B cell (primary cell): ENCODE measurements around the gene FLT3LG. TPM values are rescaled to one million over a fixed set of nuclear protein-coding genes. Genes with fewer than 3 reads are reported as not detected.

ENCODE experiments used
- ATAC-seq: fragments of 200-7000 bp; cut with Tn5 transposase; one replicate; pipeline ENCODE4 v1.10.0; 2021; ENCODE audit warnings: low read depth, mild to moderate bottlenecking, moderate number of reproducible peaks, moderate library complexity
- CTCF ChIA-PET: fragments of 350-600 bp; sonication (Branson Sonifier 250); formaldehyde crosslinking; loops from one replicate; lab custom pipeline; 2021; ENCODE audit warnings: antibody characterized with exemption, inconsistent platforms; lab: Charles Lee
- POLR2A ChIA-PET: fragments of 350-600 bp; sonication (Branson Sonifier 250); formaldehyde crosslinking; loops from one replicate; lab custom pipeline; 2021; ENCODE audit warnings: antibody characterized with exemption; lab: Charles Lee
- DNase-seq: peaks from one replicate; pipeline ENCODE4 v3.0.0; 2013
- H2AFZ ChIP-seq: 2 replicates; pipeline ENCODE4 v1.6.1; 2012; ENCODE audit warnings: mild to moderate bottlenecking, low read depth, low read length; ENCODE audit not compliant: insufficient read depth, poor library complexity, severe bottlenecking
- H3K27ac ChIP-seq, 2 donors: 1 replicate in 1 of 2; 2 replicates in 1 of 2; pipeline ENCODE4 v1.5.1; 2012 to 2013; ENCODE audit warnings: low read length in 2 of 2, mild to moderate bottlenecking in 2 of 2, moderate library complexity in 1 of 2
- H3K27me3 ChIP-seq, 4 experiments: fragments of 200-600 bp in 1 of 4; sonication (generic) in 1 of 4; replicated peaks in 1 of 4; 1 replicate in 2 of 4; 2 replicates in 2 of 4; pipeline versions ENCODE4 v1.6.1 to v1.7.0; 2013 to 2016; ENCODE audit warnings: low read length in 3 of 4, mild to moderate bottlenecking in 2 of 4, mixed read lengths in 1 of 4, moderate library complexity in 1 of 4; ENCODE audit not compliant: insufficient read depth in 4 of 4, control insufficient read depth in 3 of 4; ENCODE audit errors: control extremely low read depth in 1 of 4
- H3K36me3 ChIP-seq, 2 experiments: replicated peaks in 1 of 2; 1 replicate in 1 of 2; 2 replicates in 1 of 2; pipeline versions ENCODE4 v1.6.1 to v1.7.1; 2013; ENCODE audit warnings: low read length in 1 of 2; ENCODE audit not compliant: insufficient read depth in 2 of 2, control insufficient read depth in 1 of 2; ENCODE audit errors: control extremely low read depth in 1 of 2, extremely low read depth in 1 of 2
- H3K4me1 ChIP-seq, 2 donors: fragments of 200-600 bp in 1 of 2; sonication (generic) in 1 of 2; 1 replicate in 1 of 2; 2 replicates in 1 of 2; pipeline versions ENCODE4 v1.5.1 to v1.6.1; 2013 to 2017; ENCODE audit warnings: low read length in 2 of 2; ENCODE audit not compliant: control insufficient read depth in 2 of 2, insufficient read depth in 2 of 2
- H3K4me2 ChIP-seq: replicated peaks from 2 replicates; pipeline ENCODE3; 2012; ENCODE audit warnings: mild to moderate bottlenecking, low read depth, low read length; ENCODE audit not compliant: poor library complexity, severe bottlenecking
- H3K4me3 ChIP-seq, 5 experiments: fragments of 200-600 bp in 1 of 5; sonication (generic) in 1 of 5; 1 replicate in 3 of 5; 2 replicates in 2 of 5; pipeline versions ENCODE4 v1.5.1 to v1.7.0; 2011 to 2016; ENCODE audit warnings: low read length in 4 of 5, mild to moderate bottlenecking in 4 of 5, low read depth in 2 of 5, control low read depth in 1 of 5, moderate library complexity in 1 of 5; ENCODE audit not compliant: insufficient read depth in 1 of 5; ENCODE audit errors: control extremely low read depth in 1 of 5, extremely low read depth in 1 of 5
- H3K79me2 ChIP-seq: fragments of 200-600 bp; sonication (generic); one replicate; pipeline ENCODE4 v1.6.0; 2016; ENCODE audit warnings: low read length; ENCODE audit not compliant: control insufficient read depth, insufficient read depth
- H3K9ac ChIP-seq: fragments of 200-600 bp; sonication (generic); 2 replicates; pipeline ENCODE4 v1.6.1; 2017; ENCODE audit warnings: mild to moderate bottlenecking, low read length, moderate library complexity
- H3K9me3 ChIP-seq, 3 donors: one replicate each; pipeline versions ENCODE4 v1.6.1 to v1.7.1; 2013; ENCODE audit warnings: low read length in 2 of 3; ENCODE audit not compliant: control insufficient read depth in 2 of 3, insufficient read depth in 1 of 3; ENCODE audit errors: control extremely low read depth in 1 of 3
- H4K20me1 ChIP-seq: 2 replicates; pipeline ENCODE4 v1.6.0; 2012; ENCODE audit warnings: mild to moderate bottlenecking, low read length; ENCODE audit not compliant: insufficient read depth, control insufficient read depth, poor library complexity, severe bottlenecking
- H3K27ac Mint-ChIP-seq: one replicate; pipeline ENCODE4 v1.8.0; 2021; ENCODE audit warnings: mixed read lengths
- H3K27me3 Mint-ChIP-seq: one replicate; pipeline ENCODE4 v1.8.0; 2021; ENCODE audit warnings: mixed read lengths
- H3K4me1 Mint-ChIP-seq: one replicate; pipeline ENCODE4 v1.8.0; 2021; ENCODE audit warnings: mixed read lengths
- H3K4me3 Mint-ChIP-seq: one replicate; pipeline ENCODE4 v1.8.0; 2021; ENCODE audit warnings: mixed read lengths
- H3K9me3 Mint-ChIP-seq: one replicate; pipeline ENCODE4 v1.8.0; 2022; ENCODE audit warnings: mixed read lengths; ENCODE audit not compliant: insufficient read depth
- CTCF ChIP-seq: fragments of 200-600 bp; IDR thresholded peaks from one replicate; pipeline ENCODE4 v1.8.0; 2022; ENCODE audit warnings: antibody characterized with exemption, mild to moderate bottlenecking
- EZH2 ChIP-seq: IDR thresholded peaks from 2 replicates; pipeline ENCODE4 v1.6.1; 2012; ENCODE audit warnings: borderline replicate concordance, low read depth, mild to moderate bottlenecking, moderate library complexity, low read length; ENCODE audit not compliant: insufficient read depth, poor library complexity, severe bottlenecking
- WGBS: methylation state at CpG from one replicate; pipeline ENCODE4 v1.1.5; 2013; ENCODE audit warnings: missing lambda C conversion rate; ENCODE audit not compliant: insufficient coverage; 5-methylcytosine and 5-hydroxymethylcytosine counted together
- intact Hi-C: fragments of 100-400 bp; cut with micrococcal nuclease; formaldehyde crosslinking; loops from one replicate; pipeline ENCODE4 v1.10.0; 2022
- polyA plus RNA-seq: library from polyadenylated mRNA; depleted of rRNA; stranded (reverse); fragments of >200 nt; gene quantifications from 2 replicates; pipeline ENCODE4 v1.2.3, GENCODE V29; 2012
- total RNA-seq, 2 donors: library from RNA; stranded (reverse); fragments of 120-200 nt in 1 of 2; gene quantifications; 1 replicate in 1 of 2; 2 replicates in 1 of 2; pipeline versions ENCODE4 v1.2.3 to v1.2.4, GENCODE V29; 2013 to 2022

The FLT3LG gene
- total and polyA plus RNA-seq, 2 donors (not counting 1 experiment from before 2014, with no cell fraction given) = 31.0 to 49.8 TPM

- Histone ChIP-seq H3K4me2 (peak overlapping the region; percentile 93), H3K27ac (peak overlapping the region; percentile 91 to 97), H3K27me3 (no peaks in the 10 kb centered on the region), H4K20me1 (peaks cover 45% of the 10 kb centered on the region), H3K4me3 (peak overlapping the region in 4 of 5 experiments; percentile 92 to 100 (median 98)), H3K4me1 (peaks cover 17 to 39% of the 10 kb centered on the region in 2 donors), H3K9ac (peak overlapping the region; percentile 100), H2AFZ (no peak overlapping the region), H3K9me3 (peaks cover 0 to 5% (median 0%) of the 10 kb centered on the region in 3 donors), H3K79me2 (peaks cover 40% of the 10 kb centered on the region), H3K36me3 (peaks cover 10 to 44% of the 10 kb centered on the region in 2 experiments)
- peak overlapping the region; percentile 97 for H3K27ac Mint-ChIP-seq
- peaks cover 49% of the 10 kb centered on the region for H3K4me1 Mint-ChIP-seq
- ChIA-PET POLR2A (interaction anchor here (0.6 to 1.9 kb wide), 5 partner anchors 10 to 221 kb away, joined by 3 to 7 read pairs (median 4); partner anchors contain the start of gene SCAF1), CTCF (interaction anchor here (0.6 to 1.3 kb wide), 2 partner anchors 11 to 18 kb away, joined by 3 to 5 read pairs; no protein-coding TSS in a partner anchor)
- peak; percentile 57 for DNase-seq
- ATAC-seq = no peak
- H3K27me3 Mint-ChIP-seq = no peaks in the 10 kb centered on the region
- H3K4me3 Mint-ChIP-seq = peak overlapping the region; percentile 99
- TF ChIP-seq CTCF = peak; percentile 31
- TF ChIP-seq EZH2 = no peak
- intact Hi-C loops = no loop called here
- no peaks in the 10 kb centered on the region for H3K9me3 Mint-ChIP-seq
- WGBS = 56% methylated on average over 12 of the region's 15 CpGs
Measured at GRCh38 chr19:49489601-49490167, 15.7 kb downstream of the FLT3LG start.

DNA sequence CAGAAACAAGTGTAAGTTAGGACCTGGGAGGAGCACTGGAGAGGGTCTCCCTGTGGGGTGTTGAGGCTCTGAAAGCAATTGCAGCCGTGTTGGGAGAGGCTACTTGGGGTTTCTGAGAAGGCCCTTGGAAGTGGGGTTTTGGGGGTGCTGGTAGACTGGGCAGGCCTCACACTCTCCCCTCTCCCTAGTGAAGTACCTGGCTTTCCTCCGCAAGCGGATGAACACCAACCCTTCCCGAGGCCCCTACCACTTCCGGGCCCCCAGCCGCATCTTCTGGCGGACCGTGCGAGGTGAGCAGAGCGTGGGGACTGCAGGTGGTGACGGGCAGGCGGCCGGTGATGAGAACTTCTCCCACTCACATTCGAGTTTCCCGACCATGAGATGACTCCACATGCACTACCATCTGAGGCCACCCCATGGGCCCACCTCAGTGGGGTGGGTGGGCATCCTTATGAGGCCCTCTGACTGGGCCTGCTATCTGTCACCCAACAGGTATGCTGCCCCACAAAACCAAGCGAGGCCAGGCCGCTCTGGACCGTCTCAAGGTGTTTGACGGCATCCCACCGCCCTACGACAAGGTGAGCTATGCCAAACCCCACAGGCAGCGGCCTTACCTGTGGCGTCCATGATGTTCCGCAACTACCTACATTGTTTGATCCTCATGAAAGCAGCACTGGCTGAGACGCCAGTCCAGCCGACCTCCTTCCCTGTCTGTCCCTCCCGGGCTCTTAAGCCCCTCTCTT lies 16.4 kb downstream of the FLT3LG start:
- TF ChIP-seq CTCF (no peak), EZH2 (no peak)
- 83% methylated on average over 18 of the region's 27 CpGs for WGBS
- intact Hi-C loops = no loop called here
- no peak overlapping the region for H2AFZ ChIP-seq
- H3K9me3 Mint-ChIP-seq = no peaks in the 10 kb centered on the region
- H3K79me2 ChIP-seq = peaks cover 40% of the 10 kb centered on the region
- peaks cover 45% of the 10 kb centered on the region for H4K20me1 ChIP-seq
- H3K4me3 ChIP-seq = no peak overlapping the region
- H3K4me1 Mint-ChIP-seq = peaks cover 53% of the 10 kb centered on the region
- H3K4me3 Mint-ChIP-seq = peak overlapping the region; percentile 99
- ChIA-PET POLR2A (interaction anchor here (0.6 to 1.9 kb wide), 3 partner anchors 9 to 39 kb away, joined by 5 to 7 read pairs (median 7); no protein-coding TSS in a partner anchor), CTCF (no interaction called here)
- H3K27me3 Mint-ChIP-seq = no peaks in the 10 kb centered on the region
- peak overlapping the region; percentile 97 for H3K27ac Mint-ChIP-seq
- peaks cover 0 to 5% (median 0%) of the 10 kb centered on the region in 3 donors for H3K9me3 ChIP-seq
- DNase-seq (no peak), ATAC-seq (no peak)
- H3K4me2 ChIP-seq = peak overlapping the region; percentile 93
- peaks cover 17 to 47% of the 10 kb centered on the region in 2 donors for H3K4me1 ChIP-seq
- no peaks in the 10 kb centered on the region for H3K27me3 ChIP-seq
- peak overlapping the region; percentile 25 to 97 for H3K27ac ChIP-seq
- H3K9ac ChIP-seq = peak overlapping the region; percentile 100
- peaks cover 10 to 44% of the 10 kb centered on the region in 2 experiments for H3K36me3 ChIP-seq
